ENCODE measurements around the gene KMT5C. TPM values are rescaled to one million over a fixed set of nuclear protein-coding genes. Genes with fewer than 3 reads are reported as not detected.

The KMT5C gene
- total RNA-seq, 2 experiments from 2014 or later = 21.9 to 26.7 TPM

DNA sequence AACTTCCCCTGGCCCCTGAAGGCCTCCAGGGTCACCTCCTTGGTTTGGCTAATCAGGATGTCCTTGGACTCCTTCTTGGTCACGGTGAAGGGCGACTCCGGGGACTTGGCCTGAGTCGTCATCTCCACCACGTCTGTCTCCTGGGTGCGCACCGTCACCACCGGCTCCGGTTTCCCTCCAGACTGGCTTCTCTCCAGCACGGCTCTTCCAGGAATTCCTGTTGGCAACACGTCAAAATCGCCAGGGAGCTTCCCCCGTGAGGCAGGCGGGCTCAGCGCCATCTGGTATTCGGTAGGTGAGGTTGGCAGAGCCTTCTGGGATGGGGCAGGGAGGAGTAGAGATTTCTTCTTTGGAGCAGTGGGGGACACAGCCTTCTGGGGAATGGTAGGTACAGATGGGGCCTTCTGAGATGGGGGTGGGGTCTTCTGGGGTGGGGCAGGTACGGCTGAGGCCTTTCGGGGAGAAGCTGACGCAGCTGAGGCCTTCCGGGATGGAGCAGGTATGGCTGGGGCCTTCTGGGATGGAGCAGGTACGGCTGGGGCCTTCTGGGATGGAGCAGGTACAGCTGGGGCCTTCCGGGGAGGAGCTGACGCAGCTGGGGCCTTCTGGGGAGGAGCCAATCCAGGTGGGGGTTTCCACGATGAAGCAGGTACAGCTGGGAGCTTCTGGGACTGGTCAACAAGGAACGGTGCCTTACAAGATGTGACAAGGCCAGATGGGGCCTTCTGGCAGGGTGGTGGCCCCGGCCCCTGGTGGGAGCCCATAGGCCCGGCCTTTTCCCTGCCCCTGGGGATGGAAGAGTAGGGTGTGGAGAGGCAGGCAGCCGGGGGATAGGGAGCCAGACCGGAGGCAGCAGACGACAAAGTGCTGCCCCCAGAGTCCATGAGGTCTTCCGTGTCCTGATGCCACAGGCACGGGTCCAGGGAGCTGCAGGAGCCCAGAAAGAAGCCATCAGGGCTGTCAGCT, 19.6 kb downstream of the KMT5C start:
- DNase-seq (no peak), ATAC-seq (no peak)
- ChIA-PET CTCF (interaction anchor here (1.7 kb wide), 1 partner anchor 20 kb away, joined by 3 read pairs; no protein-coding TSS in a partner anchor), POLR2A (interaction anchor here (0.6 to 1.4 kb wide), 2 partner anchors 13 to 20 kb away, joined by 3 to 5 read pairs; partner anchors contain the start of gene KMT5C)
- Mint-ChIP-seq H3K4me3 (no peak overlapping the region), H3K4me1 (ENCODE audit: low read depth) (no peaks in the 10 kb centered on the region), H3K27me3 (ENCODE audit: low read depth) (peaks cover 12% of the 10 kb centered on the region), H3K36me3 (ENCODE audit: low read depth) (no peaks in the 10 kb centered on the region), H3K27ac (no peak overlapping the region), H3K9me3 (ENCODE audit: insufficient read depth) (no peaks in the 10 kb centered on the region)

DNA sequence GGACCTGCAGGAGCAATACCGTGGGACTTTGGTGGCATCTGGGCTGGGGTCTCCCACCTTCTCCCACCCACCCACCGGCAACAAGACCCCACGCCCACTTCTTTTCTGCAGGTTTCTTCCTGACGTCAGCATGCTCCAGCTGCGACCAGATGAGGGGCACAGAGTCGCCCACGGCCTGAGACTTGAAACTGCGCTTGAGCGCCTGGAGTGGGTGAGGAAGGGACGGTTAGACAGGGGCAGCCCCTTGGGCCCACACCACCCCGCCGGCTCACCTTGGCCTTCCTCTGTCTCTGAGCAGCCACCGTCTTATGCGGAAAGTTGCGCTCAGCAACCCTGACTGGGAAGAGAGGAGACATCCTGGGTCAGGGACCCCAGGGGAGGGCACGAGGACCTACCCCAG, 21.2 kb downstream of the KMT5C start:
- no peak overlapping the region for H3K4me3 Mint-ChIP-seq
- H3K9me3 Mint-ChIP-seq (ENCODE audit: insufficient read depth) = no peaks in the 10 kb centered on the region
- no peak for ATAC-seq
- peaks cover 6% of the 10 kb centered on the region for H3K27me3 Mint-ChIP-seq (ENCODE audit: low read depth)
- no peak overlapping the region for H3K27ac Mint-ChIP-seq
- H3K4me1 Mint-ChIP-seq (ENCODE audit: low read depth) = no peaks in the 10 kb centered on the region
- no peak for DNase-seq
- CTCF ChIA-PET = no interaction called here
- POLR2A ChIA-PET = no interaction called here
- no peaks in the 10 kb centered on the region for H3K36me3 Mint-ChIP-seq (ENCODE audit: low read depth)

DNA sequence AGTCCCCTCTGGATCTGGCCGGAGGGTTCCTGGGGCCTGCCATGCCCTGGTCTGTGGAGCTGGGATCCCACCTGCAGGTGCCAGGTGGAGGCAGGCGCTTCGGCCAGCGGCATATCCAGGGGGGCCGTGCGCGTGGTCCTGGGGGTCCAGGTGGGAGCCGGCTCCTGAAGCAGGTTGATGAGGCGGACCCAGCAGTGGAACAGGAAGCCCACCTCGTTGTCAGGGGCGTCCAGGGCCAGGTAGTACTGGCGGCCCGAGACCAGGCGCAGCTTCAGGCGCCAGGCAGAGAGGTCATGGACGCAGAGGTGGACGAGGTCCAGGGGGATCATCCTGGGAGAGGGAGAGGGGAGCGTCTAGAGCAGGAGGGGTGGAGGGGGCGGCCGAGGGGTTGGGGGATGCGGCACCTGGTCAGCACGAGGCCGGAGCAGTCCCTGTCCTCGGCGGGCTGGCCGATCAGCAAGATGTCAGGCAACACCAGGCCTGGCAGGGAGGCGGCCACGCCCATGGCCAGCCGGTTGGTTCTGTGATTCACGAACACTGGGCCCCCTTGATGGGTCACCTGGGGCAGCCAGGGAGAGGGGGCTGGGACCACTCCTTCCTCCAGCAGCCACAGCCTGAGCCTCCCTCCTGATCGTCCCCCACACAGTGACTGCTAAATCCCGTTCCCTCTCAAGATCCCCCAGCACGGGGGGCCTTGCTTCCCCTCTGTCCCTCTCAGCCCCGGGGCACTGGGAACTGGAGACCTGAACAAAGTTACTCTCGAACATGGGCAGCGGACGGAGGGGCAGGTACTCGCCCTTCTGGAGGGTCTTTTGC, 22.7 kb downstream of the KMT5C start:
- Mint-ChIP-seq H3K27me3 (ENCODE audit: low read depth) (peaks cover 4% of the 10 kb centered on the region), H3K4me1 (ENCODE audit: low read depth) (no peaks in the 10 kb centered on the region), H3K4me3 (no peak overlapping the region), H3K27ac (no peak overlapping the region), H3K9me3 (ENCODE audit: insufficient read depth) (no peaks in the 10 kb centered on the region), H3K36me3 (ENCODE audit: low read depth) (no peaks in the 10 kb centered on the region)
- no peak for ATAC-seq
- CTCF ChIA-PET = no interaction called here
- POLR2A ChIA-PET = no interaction called here
- DNase-seq = no peak

DNA sequence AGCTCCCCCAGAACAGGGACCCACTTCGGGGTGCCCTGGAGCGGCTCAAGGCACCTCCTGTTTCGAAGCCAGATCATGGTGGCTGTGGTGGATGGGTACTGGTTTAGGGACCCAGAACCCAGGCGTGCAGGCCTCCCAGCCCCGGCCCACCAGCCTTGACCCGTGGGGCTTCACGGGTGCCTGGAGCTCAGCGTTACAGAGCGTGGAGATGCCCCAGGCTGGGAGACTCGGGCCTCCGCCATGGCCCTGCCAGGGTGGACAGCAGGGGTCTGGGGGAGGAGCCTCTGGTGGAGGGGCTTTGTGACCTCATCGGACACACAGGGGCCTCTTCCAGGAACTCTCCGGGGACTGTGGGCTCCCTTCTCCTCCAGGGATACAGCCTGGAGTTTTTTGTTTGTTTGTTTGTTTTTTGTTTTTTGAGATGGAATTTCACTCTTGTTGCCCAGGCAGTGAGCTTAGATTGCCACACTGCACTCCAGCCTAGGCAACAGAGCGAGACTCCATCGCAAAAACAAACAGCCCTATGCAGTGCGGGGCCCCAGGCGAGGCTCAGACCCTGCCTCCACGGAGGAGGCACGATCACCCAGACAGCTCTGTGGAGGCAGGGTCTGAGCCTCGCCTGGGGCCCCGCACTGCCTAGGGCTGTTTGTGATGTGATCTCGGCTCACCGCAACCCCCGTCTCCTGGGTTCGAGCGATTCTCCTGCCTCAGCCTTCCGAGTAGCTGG, 23.5 kb downstream of the KMT5C start, which contains the start of gene GARIN5B:
Gene GARIN5B (minus strand): TSS at position 271 of the 727 bp plus-strand sequence. CDS start 194 bp downstream, at position 77.
- H3K27me3 Mint-ChIP-seq (ENCODE audit: low read depth) = peaks cover 6% of the 10 kb centered on the region
- CTCF ChIA-PET = no interaction called here
- H3K27ac Mint-ChIP-seq = no peak within 1 kb of the TSS
- no peak for DNase-seq
- ATAC-seq = no peak
- no peaks in the 10 kb centered on the region for H3K4me1 Mint-ChIP-seq (ENCODE audit: low read depth)
- no peaks in the 10 kb centered on the region for H3K36me3 Mint-ChIP-seq (ENCODE audit: low read depth)
- no peak within 1 kb of the TSS for H3K4me3 Mint-ChIP-seq
- POLR2A ChIA-PET = no interaction called here
- no peaks in the 10 kb centered on the region for H3K9me3 Mint-ChIP-seq (ENCODE audit: insufficient read depth)

DNA sequence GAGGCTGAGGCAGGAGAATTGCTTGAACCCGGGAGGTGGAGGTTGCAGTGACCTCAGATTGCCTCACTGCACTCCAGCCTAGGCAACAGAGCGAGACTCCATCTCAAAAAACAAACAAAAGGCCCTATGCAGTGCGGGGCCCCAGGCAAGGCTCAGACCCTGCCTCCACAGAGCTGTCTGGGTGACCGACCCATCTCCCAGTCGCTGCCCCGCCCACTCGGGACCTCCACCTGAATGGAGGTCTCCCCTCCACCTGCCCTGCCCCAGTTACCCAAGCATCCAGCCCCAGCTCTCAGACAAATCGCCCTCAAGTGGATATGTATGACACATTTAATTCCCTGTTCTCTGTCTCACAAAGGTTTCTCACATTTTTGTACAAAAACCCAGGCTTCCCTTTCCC, 25.6 kb downstream of the KMT5C start:
- peaks cover 16% of the 10 kb centered on the region for H3K27me3 Mint-ChIP-seq (ENCODE audit: low read depth)
- no peaks in the 10 kb centered on the region for H3K9me3 Mint-ChIP-seq (ENCODE audit: insufficient read depth)
- POLR2A ChIA-PET = no interaction called here
- ATAC-seq = no peak
- H3K4me3 Mint-ChIP-seq = no peak overlapping the region
- H3K36me3 Mint-ChIP-seq (ENCODE audit: low read depth) = peaks cover 2% of the 10 kb centered on the region
- DNase-seq = no peak
- CTCF ChIA-PET = no interaction called here
- no peak overlapping the region for H3K27ac Mint-ChIP-seq
- peaks cover 4% of the 10 kb centered on the region for H3K4me1 Mint-ChIP-seq (ENCODE audit: low read depth)

DNA sequence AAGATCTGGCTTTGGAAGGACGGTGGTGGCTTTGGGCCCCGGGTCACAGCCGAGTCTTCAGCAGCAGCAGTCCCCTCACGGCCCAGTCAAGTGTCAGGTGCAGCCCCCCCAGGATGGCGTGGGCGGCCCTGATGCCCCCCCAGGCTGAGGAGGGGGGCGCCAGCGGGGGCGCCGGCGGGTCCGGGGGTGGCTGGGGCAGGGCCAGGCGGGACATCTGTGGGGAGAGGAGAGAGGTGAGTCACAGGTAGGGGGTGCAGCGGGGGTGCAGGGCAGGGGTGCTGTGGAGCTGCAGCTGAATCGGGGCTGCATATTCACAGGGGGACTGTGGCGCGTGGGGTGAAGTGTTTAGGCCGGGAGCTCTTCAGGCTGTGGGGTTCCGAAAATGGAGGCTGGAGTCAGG, 26.3 kb downstream of the KMT5C start:
- DNase-seq = no peak
- CTCF ChIA-PET = interaction anchor here (1.1 kb wide), 1 partner anchor 17 kb away, joined by 3 read pairs; no protein-coding TSS in a partner anchor
- no peak for ATAC-seq
- Mint-ChIP-seq H3K9me3 (ENCODE audit: insufficient read depth) (no peaks in the 10 kb centered on the region), H3K36me3 (ENCODE audit: low read depth) (peaks cover 2% of the 10 kb centered on the region), H3K4me3 (no peak overlapping the region), H3K27me3 (ENCODE audit: low read depth) (peaks cover 22% of the 10 kb centered on the region), H3K27ac (no peak overlapping the region), H3K4me1 (ENCODE audit: low read depth) (peaks cover 4% of the 10 kb centered on the region)
- POLR2A ChIA-PET = interaction anchor here (1.0 kb wide), 1 partner anchor 17 kb away, joined by 3 read pairs; no protein-coding TSS in a partner anchor

DNA sequence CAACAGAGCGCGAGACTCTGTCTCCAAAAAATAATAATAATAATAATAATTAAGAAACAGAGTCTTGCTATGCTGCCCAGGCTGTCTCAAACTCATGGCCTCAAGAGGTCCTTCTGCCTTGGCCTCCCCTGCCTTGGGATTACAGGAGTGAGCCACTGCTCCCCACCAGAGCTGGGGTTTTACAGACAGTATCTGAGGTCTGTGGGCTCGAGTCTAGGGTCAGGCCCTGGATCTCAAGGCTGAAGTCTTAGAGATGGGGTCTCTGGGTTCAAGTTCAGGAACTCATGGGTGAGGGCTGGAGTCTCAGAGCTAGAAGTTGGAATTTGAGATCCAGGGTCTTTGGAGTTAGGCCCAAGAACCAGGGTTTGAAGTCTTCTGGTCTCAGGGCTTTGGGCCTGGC, 27.1 kb downstream of the KMT5C start:
- no peak for ATAC-seq
- Mint-ChIP-seq H3K4me3 (no peak overlapping the region), H3K27ac (no peak overlapping the region), H3K36me3 (ENCODE audit: low read depth) (peaks cover 2% of the 10 kb centered on the region), H3K9me3 (ENCODE audit: insufficient read depth) (no peaks in the 10 kb centered on the region), H3K27me3 (ENCODE audit: low read depth) (peaks cover 30% of the 10 kb centered on the region), H3K4me1 (ENCODE audit: low read depth) (peaks cover 4% of the 10 kb centered on the region)
- DNase-seq = no peak
- POLR2A ChIA-PET = interaction anchor here (0.9 to 1.0 kb wide), 2 partner anchors 18 to 28 kb away, joined by 3 to 4 read pairs; no protein-coding TSS in a partner anchor
- CTCF ChIA-PET = interaction anchor here (1.1 kb wide), 1 partner anchor 16 kb away, joined by 3 read pairs; no protein-coding TSS in a partner anchor

DNA sequence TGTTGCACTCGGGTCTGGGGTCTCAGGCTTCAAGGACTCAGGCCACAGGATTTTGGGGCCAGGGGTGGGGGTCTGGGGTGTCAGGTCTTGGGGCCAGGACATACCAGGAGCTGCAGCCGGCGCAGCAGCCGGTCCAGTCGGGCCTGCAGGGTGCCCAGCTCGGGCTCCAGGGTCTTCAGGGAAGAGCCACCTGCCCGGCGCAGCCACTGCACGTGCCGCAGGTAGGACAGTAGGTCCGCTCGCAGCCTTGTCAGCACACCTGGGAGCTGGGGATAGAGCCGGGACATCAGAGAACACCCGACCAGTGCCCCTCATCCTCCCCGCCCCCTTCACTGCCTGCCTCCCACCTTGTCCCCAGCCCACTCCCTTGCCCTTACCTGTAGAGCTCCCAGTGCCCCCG, 28.4 kb downstream of the KMT5C start:
- peaks cover 35% of the 10 kb centered on the region for H3K27me3 Mint-ChIP-seq (ENCODE audit: low read depth)
- DNase-seq (no peak), ATAC-seq (no peak)
- H3K4me1 Mint-ChIP-seq (ENCODE audit: low read depth) = peaks cover 8% of the 10 kb centered on the region
- ChIA-PET POLR2A (interaction anchor here (1.0 to 2.3 kb wide), 3 partner anchors 16 to 34 kb away, joined by 3 to 7 read pairs (median 3); partner anchors contain the start of gene TMEM238), CTCF (interaction anchor here (0.8 kb wide), 1 partner anchor 29 kb away, joined by 3 read pairs; the partner anchor contains the start of gene KMT5C)
- no peak overlapping the region for H3K27ac Mint-ChIP-seq
- no peaks in the 10 kb centered on the region for H3K9me3 Mint-ChIP-seq (ENCODE audit: insufficient read depth)
- H3K36me3 Mint-ChIP-seq (ENCODE audit: low read depth) = peaks cover 2% of the 10 kb centered on the region
- H3K4me3 Mint-ChIP-seq = no peak overlapping the region

DNA sequence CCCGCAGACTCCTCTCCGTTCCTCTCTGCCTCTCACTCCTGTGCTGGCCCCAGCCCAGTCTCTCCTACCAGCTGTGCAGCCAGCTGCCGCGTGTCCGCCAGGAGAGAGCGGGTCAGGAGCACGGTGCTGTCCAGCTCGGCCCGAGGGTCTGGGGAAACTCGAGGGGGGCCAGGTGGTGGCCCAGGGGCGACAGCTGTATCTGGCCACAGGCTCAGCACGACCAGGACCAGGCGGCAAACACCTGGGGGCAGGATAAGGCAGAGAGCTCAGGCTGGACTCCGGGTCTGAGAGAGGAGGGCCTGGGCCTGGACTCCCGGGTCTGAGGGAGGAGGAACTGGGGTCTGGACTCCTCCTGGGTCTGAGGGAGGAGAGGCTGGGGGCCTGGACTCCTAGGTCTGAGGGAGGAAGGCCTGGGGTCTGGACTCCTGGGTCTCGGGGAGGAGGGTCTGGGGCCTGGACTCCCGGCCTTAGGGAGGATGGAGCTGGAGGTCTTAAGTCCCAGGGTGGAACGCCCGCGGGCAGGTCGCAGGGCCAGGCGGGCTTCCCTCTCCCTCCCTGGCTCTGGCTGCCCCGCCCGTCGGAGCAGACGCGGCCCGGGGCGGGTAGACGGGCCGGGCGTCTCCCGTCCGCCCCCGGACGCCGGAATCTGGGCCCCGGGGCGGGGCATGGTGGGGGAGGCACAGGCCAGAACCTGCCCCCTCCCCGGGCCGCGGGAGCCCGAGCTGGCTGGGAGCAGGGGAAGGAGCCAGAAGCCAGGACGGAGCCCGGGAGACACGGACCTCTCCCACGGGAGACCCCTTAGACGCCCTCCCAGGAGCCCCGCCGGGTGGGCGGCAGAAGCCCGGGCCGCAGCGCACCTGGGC, 29.3 kb downstream of the KMT5C start:
- DNase-seq (no peak), ATAC-seq (peak; percentile 46)
- Mint-ChIP-seq H3K4me1 (ENCODE audit: low read depth) (peaks cover 11% of the 10 kb centered on the region), H3K27ac (no peak overlapping the region), H3K27me3 (ENCODE audit: low read depth) (peaks cover 40% of the 10 kb centered on the region), H3K9me3 (ENCODE audit: insufficient read depth) (no peaks in the 10 kb centered on the region), H3K36me3 (ENCODE audit: low read depth) (peaks cover 2% of the 10 kb centered on the region), H3K4me3 (no peak overlapping the region)
- ChIA-PET POLR2A (interaction anchor here (1.0 to 2.3 kb wide), 3 partner anchors 15 to 34 kb away, joined by 3 to 7 read pairs (median 3); partner anchors contain the start of gene TMEM238), CTCF (interaction anchor here (0.8 kb wide), 1 partner anchor 29 kb away, joined by 3 read pairs; the partner anchor contains the start of gene KMT5C)

DNA sequence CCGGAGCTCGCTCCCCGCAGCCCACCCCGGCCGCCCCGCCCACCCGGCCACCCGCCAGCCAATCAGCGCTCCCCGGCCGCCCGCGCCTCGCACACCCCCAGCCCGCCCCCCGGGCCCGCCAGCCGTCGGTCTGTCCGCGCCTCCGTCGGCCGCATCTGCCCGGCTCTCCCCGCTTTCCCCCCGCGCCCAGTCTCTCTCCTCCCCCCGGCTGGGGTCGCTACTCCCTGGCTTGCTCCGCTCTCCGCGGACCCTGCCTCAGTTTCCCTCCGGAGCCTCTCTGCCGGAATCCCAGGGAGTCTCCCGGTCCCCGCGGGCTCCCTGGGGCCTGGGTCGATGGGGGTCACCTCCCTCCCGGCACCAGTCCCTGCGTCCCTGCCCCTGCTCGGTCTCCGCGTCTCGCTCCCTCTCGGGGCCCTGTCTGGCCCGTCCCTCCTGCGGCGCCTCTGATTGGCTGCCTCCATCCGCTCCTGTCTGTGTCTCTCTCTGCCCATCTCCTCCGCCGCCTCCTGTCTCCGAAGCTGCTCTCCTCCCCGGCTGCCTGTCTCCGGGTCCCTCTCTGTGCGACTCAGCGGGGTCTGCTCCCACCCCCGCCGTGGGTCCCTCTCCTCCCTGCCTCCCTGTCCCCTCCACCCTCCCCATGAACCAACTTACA, 30.1 kb downstream of the KMT5C start:
- H3K4me3 Mint-ChIP-seq = no peak overlapping the region

More for the DNA sequence above, 30.1 kb downstream of the KMT5C start:
- Mint-ChIP-seq H3K27me3 (ENCODE audit: low read depth) (peaks cover 40% of the 10 kb centered on the region), H3K4me1 (ENCODE audit: low read depth) (peaks cover 11% of the 10 kb centered on the region), H3K9me3 (ENCODE audit: insufficient read depth) (no peaks in the 10 kb centered on the region), H3K36me3 (ENCODE audit: low read depth) (peaks cover 2% of the 10 kb centered on the region), H3K27ac (no peak overlapping the region)
- ChIA-PET POLR2A (interaction anchor here (1.5 to 2.3 kb wide), 2 partner anchors 14 to 18 kb away, joined by 3 to 7 read pairs; partner anchors contain the start of gene TMEM238), CTCF (no interaction called here)
- DNase-seq = peak; percentile 38
- peak; percentile 50 for ATAC-seq
